ENCODE results near the gene FLOT2.

Gene FLOT2

DNA sequence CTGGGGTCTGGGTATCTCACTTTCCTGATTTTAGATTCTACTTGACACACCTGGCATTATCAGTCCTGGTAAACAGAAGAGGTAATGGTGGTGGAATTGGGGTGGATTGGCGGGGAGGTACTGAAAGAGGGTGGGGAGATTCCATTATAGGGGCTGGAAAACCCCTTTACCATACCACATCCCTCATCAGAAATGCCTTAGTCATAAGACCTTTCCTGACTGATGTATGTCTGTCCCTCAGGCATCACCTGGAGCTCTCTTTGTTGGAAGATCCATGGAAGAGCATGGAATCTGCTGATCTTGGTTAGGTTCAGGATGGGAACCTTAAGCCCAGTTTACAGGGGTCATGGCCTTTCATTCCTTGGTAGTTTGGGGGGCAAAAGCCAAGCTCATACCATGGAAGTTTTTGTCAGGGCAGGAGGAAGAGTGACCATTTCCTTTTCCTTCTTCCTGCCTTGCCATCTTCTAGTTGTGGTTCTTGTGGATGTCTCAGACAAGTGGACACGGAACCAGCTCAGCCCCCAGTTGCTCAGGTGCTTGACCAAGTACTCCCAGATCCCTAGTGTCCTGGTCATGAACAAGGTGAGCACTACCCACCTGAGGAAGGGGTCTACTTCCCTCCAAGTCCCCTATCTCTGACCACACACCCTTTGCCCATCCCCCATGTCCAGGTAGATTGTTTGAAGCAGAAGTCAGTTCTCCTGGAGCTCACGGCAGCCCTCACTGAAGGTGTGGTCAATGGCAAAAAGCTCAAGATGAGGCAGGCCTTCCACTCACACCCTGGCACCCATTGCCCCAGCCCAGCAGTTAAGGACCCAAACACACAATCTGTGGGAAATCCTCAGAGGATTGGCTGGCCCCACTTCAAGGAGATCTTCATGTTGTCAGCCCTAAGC, 39.4 kb downstream of the FLOT2 start:
- TF ChIP-seq GATA2 (IDR thresholded peaks at IDR 0.05; ENCODE audit: low read depth, low read length): no peak
- no peak for TF ChIP-seq GATA3 (IDR thresholded peaks at IDR 0.05; ENCODE audit: low read depth, low read length)

DNA sequence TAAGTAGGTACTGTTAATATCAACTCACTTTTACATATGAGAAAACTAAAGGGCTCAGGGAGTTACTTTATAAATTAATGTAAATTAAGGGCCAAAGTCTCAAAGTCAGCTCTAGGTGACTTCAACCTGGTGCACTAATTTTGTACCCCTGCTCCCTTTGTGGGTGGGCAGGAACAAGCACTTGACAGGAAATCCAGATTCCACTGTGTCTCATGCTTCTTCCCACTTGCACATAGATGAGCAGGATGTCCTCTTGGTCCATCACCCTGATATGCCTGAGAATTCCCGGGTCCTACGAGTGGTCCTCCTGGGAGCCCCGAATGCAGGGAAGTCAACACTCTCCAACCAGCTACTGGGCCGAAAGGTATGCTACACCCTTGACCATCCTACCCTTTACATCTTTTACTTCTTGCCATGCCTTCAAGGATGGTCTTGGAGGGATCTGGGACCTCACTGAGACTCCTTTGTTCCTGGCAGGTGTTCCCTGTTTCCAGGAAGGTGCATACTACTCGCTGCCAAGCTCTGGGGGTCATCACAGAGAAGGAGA, 41.4 kb downstream of the FLOT2 start:
- TF ChIP-seq GATA2 (IDR thresholded peaks at IDR 0.05; ENCODE audit: low read depth, low read length): no peak
- no peak for TF ChIP-seq GATA3 (IDR thresholded peaks at IDR 0.05; ENCODE audit: low read depth, low read length)

DNA sequence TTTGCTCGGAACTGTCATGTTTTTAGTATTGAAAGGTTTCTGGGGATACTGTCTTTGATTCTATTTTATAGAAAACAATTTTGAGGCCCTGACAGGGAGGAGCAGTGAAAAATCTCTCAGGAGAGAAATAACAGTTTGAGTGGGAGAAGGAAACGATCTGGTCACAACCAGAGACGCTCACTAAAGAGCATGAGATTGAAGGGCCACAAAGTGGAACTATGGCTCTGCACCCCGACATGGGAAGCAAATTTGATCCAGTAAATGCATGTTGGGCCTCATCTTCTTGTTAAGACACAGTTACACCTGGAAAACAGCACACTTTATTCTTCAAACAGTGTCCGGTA, 42.2 kb downstream of the FLOT2 start:
- TF ChIP-seq GATA2 (IDR thresholded peaks at IDR 0.05; ENCODE audit: low read depth, low read length): no peak
- no peak for TF ChIP-seq GATA3 (IDR thresholded peaks at IDR 0.05; ENCODE audit: low read depth, low read length)

DNA sequence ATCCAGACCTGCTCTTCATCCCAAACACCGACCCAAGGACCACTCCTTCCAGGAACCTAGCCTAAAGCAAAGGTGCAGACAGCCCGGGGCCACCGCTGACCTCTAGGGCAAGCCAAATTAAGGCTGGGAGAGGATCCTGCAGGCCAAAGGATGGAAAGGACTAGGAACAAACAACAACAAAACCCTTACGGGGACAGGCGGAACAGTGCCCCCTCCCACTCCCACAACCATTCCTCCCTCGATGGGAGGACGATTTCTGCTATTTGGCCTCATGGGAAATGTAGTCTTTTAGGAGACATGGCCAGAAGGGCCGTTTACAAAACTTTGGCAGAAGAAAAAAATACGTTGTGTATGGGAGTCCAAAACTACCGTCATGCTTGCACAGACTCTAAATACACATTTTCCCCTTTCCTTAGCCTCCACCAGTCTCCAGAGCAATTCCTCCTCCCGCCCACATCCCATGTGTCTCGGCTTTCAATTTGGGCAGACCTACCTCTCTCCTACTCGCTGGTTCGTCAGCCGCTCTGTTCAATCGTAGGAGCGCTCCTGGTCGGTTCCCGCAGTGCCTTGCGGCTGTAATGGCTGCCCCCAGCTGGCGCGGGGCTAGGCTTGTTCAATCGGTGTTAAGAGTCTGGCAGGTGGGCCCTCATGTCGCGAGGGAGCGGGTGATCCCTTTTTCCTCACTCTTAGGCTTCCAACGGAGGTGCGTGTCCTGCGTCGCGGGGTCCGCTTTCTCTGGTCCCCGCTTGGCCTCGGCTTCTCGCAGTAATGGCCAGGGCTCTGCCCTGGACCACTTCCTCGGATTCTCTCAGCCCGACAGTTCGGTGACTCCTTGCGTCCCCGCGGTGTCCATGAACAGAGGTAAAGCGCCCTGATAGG, 42.8 kb downstream of the FLOT2 start, which contains the start of gene ERAL1:
Gene ERAL1, plus strand, starts transcription at position 560 of the 879 bp plus-strand sequence. Its CDS starts 19 bp downstream, at position 579.
- no peak for TF ChIP-seq GATA2 (IDR thresholded peaks at IDR 0.05; ENCODE audit: low read depth, low read length)
- no peak for TF ChIP-seq GATA3 (IDR thresholded peaks at IDR 0.05; ENCODE audit: low read depth, low read length)

DNA sequence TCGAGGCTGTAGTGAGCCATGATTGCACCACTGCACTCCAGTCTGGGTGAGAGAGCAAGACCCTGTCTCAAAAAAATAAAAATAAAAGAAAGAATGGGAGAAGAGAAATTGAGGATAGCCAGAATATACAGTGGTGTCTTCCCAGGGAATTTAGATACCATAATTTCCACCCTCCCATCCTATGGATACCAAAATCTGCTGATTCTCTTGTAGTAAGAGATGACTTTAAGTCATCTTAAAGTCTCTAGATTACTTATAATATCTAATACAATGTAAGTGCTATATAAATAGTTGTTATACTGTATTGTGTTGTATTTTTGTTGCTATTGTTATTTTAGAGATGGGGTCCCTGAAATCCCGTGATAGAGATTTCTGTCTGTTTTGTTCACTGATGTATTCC, 44.2 kb downstream of the FLOT2 start:
- no peak for TF ChIP-seq GATA2 (IDR thresholded peaks at IDR 0.05; ENCODE audit: low read depth, low read length)
- TF ChIP-seq GATA3 (IDR thresholded peaks at IDR 0.05; ENCODE audit: low read depth, low read length): no peak

DNA sequence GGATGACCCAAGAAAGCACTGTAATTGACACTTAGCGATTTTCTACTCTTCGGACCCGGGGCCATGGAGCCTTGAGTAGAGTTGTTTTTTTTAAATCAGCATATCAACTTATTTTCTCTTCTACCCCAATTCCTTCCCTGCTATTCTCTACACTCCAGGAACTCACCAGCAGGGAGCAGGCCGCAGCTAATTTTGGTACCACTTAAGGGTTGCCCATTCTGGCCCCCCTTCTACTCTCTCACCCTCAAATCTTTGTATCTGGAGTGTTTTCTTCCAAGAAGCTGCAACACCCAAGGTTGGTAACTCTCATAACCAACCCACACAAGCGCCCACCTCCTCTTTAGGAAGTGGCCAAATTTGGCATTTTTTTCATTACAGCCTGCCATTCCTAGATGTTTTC, 48.3 kb downstream of the FLOT2 start:
- no peak for TF ChIP-seq GATA2 (IDR thresholded peaks at IDR 0.05; ENCODE audit: low read depth, low read length)
- TF ChIP-seq GATA3 (IDR thresholded peaks at IDR 0.05; ENCODE audit: low read depth, low read length): no peak

DNA sequence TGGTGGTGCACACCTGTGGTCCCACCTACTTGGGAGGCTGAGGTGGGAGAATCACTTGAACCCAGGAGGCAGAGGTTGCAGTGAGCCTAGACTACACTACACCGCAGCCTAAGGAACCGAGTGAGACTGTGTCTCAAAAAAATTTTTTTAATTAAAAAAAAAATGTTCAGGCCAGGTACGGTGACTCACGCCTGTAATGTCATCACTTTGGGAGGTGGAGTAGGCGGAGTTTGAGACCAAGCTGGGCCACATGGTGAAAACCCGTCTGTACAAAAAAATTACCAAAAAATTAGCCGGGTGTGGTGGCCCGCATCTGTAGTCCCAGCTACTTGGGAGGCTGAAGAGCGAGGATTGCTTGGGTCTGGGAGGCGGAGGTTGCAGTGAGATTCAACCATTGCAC, 51.3 kb downstream of the FLOT2 start:
- TF ChIP-seq GATA2 (IDR thresholded peaks at IDR 0.05; ENCODE audit: low read depth, low read length) (no peak), GATA3 (IDR thresholded peaks at IDR 0.05; ENCODE audit: low read depth, low read length) (no peak)

DNA sequence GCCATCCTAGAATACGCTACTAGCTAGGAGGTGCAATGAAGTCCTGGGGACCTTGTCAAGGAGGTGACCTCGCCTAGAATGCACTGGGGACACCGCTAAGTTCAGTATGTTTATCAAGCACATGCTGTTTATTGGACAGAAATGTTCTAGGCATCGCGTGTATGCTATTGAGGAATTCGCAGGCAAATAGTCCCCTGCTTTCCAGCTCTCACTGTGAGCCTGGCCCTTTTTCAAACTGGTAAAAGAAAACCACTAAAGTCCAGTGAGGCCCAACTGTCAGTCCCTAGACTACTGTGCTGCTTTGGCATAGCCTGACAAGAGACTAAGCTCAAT, 53.8 kb downstream of the FLOT2 start:
- no peak for TF ChIP-seq GATA3 (IDR thresholded peaks at IDR 0.05; ENCODE audit: low read depth, low read length)
- TF ChIP-seq GATA2 (IDR thresholded peaks at IDR 0.05; ENCODE audit: low read depth, low read length): no peak

DNA sequence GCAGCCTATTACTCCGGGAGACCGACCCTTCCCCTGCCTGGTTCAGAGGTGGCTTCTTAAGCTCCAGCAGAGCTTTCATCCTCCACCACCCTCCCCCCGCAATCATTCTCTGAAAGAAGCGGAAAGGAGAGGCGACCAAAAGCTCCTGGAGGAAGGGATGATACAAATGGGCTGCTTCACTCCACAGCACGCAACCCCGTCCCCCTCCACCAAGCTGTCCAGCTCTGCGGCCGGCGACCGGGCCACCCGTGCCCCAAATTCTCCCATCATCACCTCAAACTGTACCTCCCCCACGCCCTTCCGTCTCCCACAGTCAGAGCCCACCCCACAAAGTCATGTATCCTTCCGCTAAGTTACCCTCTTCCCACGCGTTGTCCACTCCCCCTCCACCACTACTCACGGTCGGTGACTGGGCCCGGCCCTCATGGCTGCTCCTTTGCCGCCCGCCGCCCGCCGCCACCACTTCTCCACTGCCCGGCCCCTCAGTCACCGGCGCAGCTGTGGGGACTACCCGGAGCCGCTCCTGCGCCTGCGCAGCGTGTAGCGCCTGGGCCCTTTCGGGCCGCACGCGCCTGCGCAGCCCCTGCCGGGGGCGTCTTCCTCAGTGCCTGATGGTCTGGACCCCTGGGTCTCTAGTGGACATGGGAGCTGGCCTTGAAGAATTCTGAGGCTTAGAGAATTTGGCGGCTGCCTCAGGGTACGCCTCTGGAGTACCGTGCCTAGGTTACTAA, 55.1 kb downstream of the FLOT2 start, which contains the start of gene FAM222B:
Gene FAM222B, minus strand, starts transcription at position 509 of the 731 bp plus-strand sequence. CDS start 76,123 bp downstream, outside the sequence.
- TF ChIP-seq GATA3 (IDR thresholded peaks at IDR 0.05; ENCODE audit: low read depth, low read length) (no peak), GATA2 (IDR thresholded peaks at IDR 0.05; ENCODE audit: low read depth, low read length) (no peak)

DNA sequence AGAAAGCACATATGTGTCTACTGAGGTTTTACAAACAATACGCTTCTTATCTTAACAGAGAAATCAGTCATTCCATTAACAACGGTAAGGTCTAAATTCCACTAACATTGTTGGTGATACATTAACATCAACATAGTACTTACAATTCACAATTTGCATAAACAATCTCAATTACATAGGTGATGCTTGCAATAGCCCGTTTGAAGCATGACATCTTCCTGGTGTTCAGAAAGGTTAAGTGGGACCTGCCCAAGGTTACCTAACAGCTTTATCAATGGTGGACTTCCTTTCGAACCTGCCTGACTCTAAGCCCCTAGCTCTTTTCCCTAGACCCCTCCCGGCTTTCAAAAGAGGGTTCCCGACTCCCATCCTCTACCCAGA, 55.6 kb downstream of the FLOT2 start:
- no peak for TF ChIP-seq GATA2 (IDR thresholded peaks at IDR 0.05; ENCODE audit: low read depth, low read length)
- no peak for TF ChIP-seq GATA3 (IDR thresholded peaks at IDR 0.05; ENCODE audit: low read depth, low read length)

DNA sequence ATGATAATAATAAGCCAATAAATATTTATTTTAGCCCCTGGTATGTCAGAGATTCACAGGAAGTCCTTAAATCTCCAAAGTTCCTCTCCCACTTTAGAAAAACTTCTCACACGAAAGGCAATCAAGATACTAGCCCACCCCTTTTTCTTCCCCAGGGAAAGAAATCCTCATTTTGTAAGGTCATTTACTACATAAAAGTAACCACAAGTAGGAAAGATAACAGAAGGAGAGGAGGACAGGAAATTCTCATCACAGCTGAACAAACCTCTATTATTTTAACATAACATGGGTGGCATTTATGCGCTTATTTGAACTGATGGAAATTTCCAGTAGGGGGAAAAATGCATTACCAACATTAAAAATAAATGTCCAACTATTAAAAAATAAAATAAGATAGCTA, 58.3 kb downstream of the FLOT2 start:
- no peak for TF ChIP-seq GATA2 (IDR thresholded peaks at IDR 0.05; ENCODE audit: low read depth, low read length)
- no peak for TF ChIP-seq GATA3 (IDR thresholded peaks at IDR 0.05; ENCODE audit: low read depth, low read length)

DNA sequence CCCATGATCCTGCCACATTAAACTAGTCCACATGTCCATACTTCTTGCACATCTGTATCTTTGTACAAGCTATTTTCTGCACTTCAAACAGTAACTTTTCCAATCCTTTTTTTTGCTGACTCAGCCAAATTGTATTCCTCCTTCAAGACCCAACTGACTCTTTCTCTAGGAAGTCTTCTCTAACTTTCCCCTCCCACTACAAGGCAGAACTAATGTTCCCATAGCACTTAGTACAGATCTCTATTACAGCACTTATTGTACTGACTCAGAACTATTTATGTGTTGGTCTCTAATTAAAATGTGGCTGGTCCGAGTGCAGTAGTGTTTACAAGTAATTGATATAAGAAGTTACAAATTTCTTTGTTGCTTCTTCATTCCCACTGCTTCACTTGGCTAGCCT, 63.1 kb downstream of the FLOT2 start:
- TF ChIP-seq GATA3 (IDR thresholded peaks at IDR 0.05; ENCODE audit: low read depth, low read length): no peak
- no peak for TF ChIP-seq GATA2 (IDR thresholded peaks at IDR 0.05; ENCODE audit: low read depth, low read length)
